Neural cell (in vitro differentiated cells): Measurements from ENCODE around the gene RHOF. TPM values are rescaled to one million over a fixed set of nuclear protein-coding genes. Genes with fewer than 3 reads are reported as not detected.

Experiments used
- H2AFZ ChIP-seq: fragments of 200-600, 300-800 bp; sonication (generic), shearing (Covaris generic); 2 replicates; pipeline ENCODE4 v1.6.0; 2014; ENCODE audit warnings: low read depth, mild to moderate bottlenecking, antibody characterized with exemption, low read length, moderate library complexity
- H3F3A ChIP-seq: fragments of 200-600 bp; shearing (Covaris generic); 2 replicates; pipeline ENCODE4 v1.6.1; 2016; ENCODE audit warnings: mild to moderate bottlenecking, moderate library complexity, mixed read lengths, antibody characterized with exemption, low read length; ENCODE audit not compliant: insufficient read depth, poor library complexity, severe bottlenecking
- H3K27ac ChIP-seq: fragments of 200-600, 300-800 bp; sonication (generic), shearing (Covaris generic); 2 replicates; pipeline ENCODE4 v1.5.1; 2014; ENCODE audit warnings: mild to moderate bottlenecking, low read length, moderate library complexity
- H3K27me3 ChIP-seq: fragments of 300-800, 200-600 bp; sonication (generic), shearing (Covaris generic); 2 replicates; pipeline ENCODE4 v1.6.0; 2014; ENCODE audit warnings: mild to moderate bottlenecking, low read depth, low read length, moderate library complexity; ENCODE audit not compliant: insufficient read depth
- H3K36me3 ChIP-seq: fragments of 300-800, 200-600 bp; sonication (generic), shearing (Covaris generic); 2 replicates; pipeline ENCODE4 v1.5.1; 2014; ENCODE audit warnings: mild to moderate bottlenecking, antibody characterized with exemption, low read length, moderate library complexity; ENCODE audit not compliant: insufficient read depth
- H3K4me2 ChIP-seq: fragments of 300-800, 200-600 bp; sonication (generic), shearing (Covaris generic); 2 replicates; pipeline ENCODE4 v1.6.0; 2014; ENCODE audit warnings: mild to moderate bottlenecking, low read length
- H3K4me3 ChIP-seq: fragments of 300-800, 200-600 bp; sonication (generic), shearing (Covaris generic); 2 replicates; pipeline ENCODE4 v1.5.1; 2014; ENCODE audit warnings: mild to moderate bottlenecking, low read length, moderate library complexity
- H3K79me2 ChIP-seq: fragments of 200-600 bp; shearing (Covaris generic); replicated peaks from 2 replicates; pipeline ENCODE4 v1.6.0; 2014; ENCODE audit warnings: mild to moderate bottlenecking, low read length, moderate library complexity; ENCODE audit not compliant: insufficient read depth
- H3K9ac ChIP-seq: fragments of 300-800, 200-600 bp; sonication (generic), shearing (Covaris generic); 2 replicates; pipeline ENCODE4 v1.6.1; 2016; ENCODE audit warnings: mild to moderate bottlenecking, low read length, mixed read lengths
- H3K9me2 ChIP-seq: fragments of 200-600 bp; shearing (Covaris generic); 2 replicates; pipeline ENCODE4 v1.6.1; 2016; ENCODE audit warnings: mild to moderate bottlenecking, low read length, mixed read lengths; ENCODE audit not compliant: insufficient read depth
- H3K9me3 ChIP-seq: fragments of 200-600, 300-800 bp; sonication (generic), shearing (Covaris generic); 2 replicates; pipeline ENCODE4 v1.6.1; 2016; ENCODE audit warnings: mild to moderate bottlenecking, mixed run types, low read length, moderate library complexity, mixed read lengths
- H4K20me1 ChIP-seq: fragments of 200-600 bp; shearing (Covaris generic); 2 replicates; pipeline ENCODE4 v1.6.1; 2016; ENCODE audit warnings: mild to moderate bottlenecking, mixed run types; ENCODE audit not compliant: insufficient read depth
- EP300 ChIP-seq: fragments of 450-650 bp; conservative IDR thresholded peaks from 2 replicates; pipeline ENCODE4 v1.6.1; 2014; ENCODE audit warnings: antibody characterized with exemption, mild to moderate bottlenecking, moderate library complexity; ENCODE audit not compliant: poor library complexity, severe bottlenecking
- EZH2 ChIP-seq: fragments of 200-600, 300-800 bp; shearing (Covaris generic), sonication (generic); IDR thresholded peaks from 2 replicates; pipeline ENCODE4 v1.6.1; 2014; ENCODE audit warnings: antibody characterized with exemption, low read length, borderline replicate concordance, mild to moderate bottlenecking; ENCODE audit not compliant: insufficient read depth, poor library complexity, severe bottlenecking
- MXI1 ChIP-seq: fragments of 450-650 bp; conservative IDR thresholded peaks from 2 replicates; pipeline ENCODE4 v1.6.1; 2014; ENCODE audit warnings: antibody characterized with exemption, mild to moderate bottlenecking; ENCODE audit not compliant: poor library complexity, severe bottlenecking
- POLR2AphosphoS5 ChIP-seq: IDR thresholded peaks from 2 replicates; pipeline ENCODE4 v1.6.1; 2012
- RAD21 ChIP-seq: fragments of 450-650 bp; conservative IDR thresholded peaks from 2 replicates; pipeline ENCODE4 v1.6.1; 2014; ENCODE audit warnings: antibody characterized with exemption, mild to moderate bottlenecking, moderate library complexity
- SMC3 ChIP-seq: fragments of 450-650 bp; conservative IDR thresholded peaks from 2 replicates; pipeline ENCODE4 v1.6.1; 2014; ENCODE audit warnings: antibody characterized with exemption, mild to moderate bottlenecking, moderate library complexity; ENCODE audit not compliant: poor library complexity
- TAF1 ChIP-seq: IDR thresholded peaks from 2 replicates; pipeline ENCODE4 v1.6.1; 2012; ENCODE audit warnings: low read depth
- polyA plus RNA-seq: library from polyadenylated mRNA; depleted of rRNA; stranded (reverse); fragments of >200 nt; gene quantifications from 2 replicates; pipeline ENCODE4 v1.2.3, GENCODE V29; 2014
- TF ChIP-seq, protein P1 (sequence below): IDR thresholded peaks from 2 replicates; pipeline ENCODE4 v1.6.1; 2012; ENCODE audit warnings: borderline replicate concordance

RHOF gene
- polyA plus RNA-seq, 1 donor from 2014 or later = 14.7 TPM

DNA sequence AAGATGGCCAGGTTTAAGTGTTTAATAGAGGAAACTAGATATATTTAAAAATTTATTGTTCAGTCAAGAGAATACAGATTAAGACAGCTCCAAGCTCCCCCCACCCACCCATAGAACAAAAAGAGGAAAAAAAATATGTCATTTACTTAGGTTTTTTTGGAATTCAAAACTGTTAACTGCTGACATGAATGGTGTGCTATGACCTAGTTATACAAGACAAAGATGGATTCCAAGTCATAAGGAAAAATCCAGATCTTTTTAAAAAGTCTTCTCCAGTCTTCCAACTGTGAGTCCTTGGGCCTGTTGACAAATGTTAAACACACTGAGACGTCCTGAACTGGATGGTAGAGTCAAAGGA lies 9.0 kb upstream of the RHOF start:
- no peaks in the 10 kb centered on the region for H3K36me3 ChIP-seq
- H3K79me2 ChIP-seq = peaks cover 73% of the 10 kb centered on the region
- no peaks in the 10 kb centered on the region for H3K27me3 ChIP-seq
- H2AFZ ChIP-seq = no peak overlapping the region
- H3F3A ChIP-seq = peaks cover 13% of the 10 kb centered on the region
- H3K9me3 ChIP-seq = no peaks in the 10 kb centered on the region
- H3K9ac ChIP-seq = peak overlapping the region; percentile 99
- no peaks in the 10 kb centered on the region for H3K9me2 ChIP-seq
- H3K4me2 ChIP-seq = peak overlapping the region; percentile 100
- H3K27ac ChIP-seq = peak overlapping the region; percentile 100
- H4K20me1 ChIP-seq = peaks cover 34% of the 10 kb centered on the region
- peak overlapping the region; percentile 77 for H3K4me3 ChIP-seq
- no peak for TF ChIP-seq RAD21
- TF ChIP-seq EP300 = no peak

- Histone ChIP-seq H3K36me3 (no peaks in the 10 kb centered on the region), H3K9me3 (no peaks in the 10 kb centered on the region), H2AFZ (no peak overlapping the region), H3K79me2 (peaks cover 73% of the 10 kb centered on the region), H3K4me2 (peak overlapping the region; percentile 100), H3K4me3 (peak overlapping the region; percentile 77), H4K20me1 (peaks cover 37% of the 10 kb centered on the region), H3F3A (peaks cover 13% of the 10 kb centered on the region), H3K27me3 (no peaks in the 10 kb centered on the region), H3K27ac (peak overlapping the region; percentile 100), H3K9me2 (no peaks in the 10 kb centered on the region), H3K9ac (peak overlapping the region; percentile 99)
- TF ChIP-seq TAF1 = peak; percentile 76
- no peak for TF ChIP-seq SMC3
- TF ChIP-seq, protein P1, sequence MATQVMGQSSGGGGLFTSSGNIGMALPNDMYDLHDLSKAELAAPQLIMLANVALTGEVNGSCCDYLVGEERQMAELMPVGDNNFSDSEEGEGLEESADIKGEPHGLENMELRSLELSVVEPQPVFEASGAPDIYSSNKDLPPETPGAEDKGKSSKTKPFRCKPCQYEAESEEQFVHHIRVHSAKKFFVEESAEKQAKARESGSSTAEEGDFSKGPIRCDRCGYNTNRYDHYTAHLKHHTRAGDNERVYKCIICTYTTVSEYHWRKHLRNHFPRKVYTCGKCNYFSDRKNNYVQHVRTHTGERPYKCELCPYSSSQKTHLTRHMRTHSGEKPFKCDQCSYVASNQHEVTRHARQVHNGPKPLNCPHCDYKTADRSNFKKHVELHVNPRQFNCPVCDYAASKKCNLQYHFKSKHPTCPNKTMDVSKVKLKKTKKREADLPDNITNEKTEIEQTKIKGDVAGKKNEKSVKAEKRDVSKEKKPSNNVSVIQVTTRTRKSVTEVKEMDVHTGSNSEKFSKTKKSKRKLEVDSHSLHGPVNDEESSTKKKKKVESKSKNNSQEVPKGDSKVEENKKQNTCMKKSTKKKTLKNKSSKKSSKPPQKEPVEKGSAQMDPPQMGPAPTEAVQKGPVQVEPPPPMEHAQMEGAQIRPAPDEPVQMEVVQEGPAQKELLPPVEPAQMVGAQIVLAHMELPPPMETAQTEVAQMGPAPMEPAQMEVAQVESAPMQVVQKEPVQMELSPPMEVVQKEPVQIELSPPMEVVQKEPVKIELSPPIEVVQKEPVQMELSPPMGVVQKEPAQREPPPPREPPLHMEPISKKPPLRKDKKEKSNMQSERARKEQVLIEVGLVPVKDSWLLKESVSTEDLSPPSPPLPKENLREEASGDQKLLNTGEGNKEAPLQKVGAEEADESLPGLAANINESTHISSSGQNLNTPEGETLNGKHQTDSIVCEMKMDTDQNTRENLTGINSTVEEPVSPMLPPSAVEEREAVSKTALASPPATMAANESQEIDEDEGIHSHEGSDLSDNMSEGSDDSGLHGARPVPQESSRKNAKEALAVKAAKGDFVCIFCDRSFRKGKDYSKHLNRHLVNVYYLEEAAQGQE = peak; percentile 77
- TF ChIP-seq POLR2AphosphoS5 = peak; percentile 74
Observed at GRCh38 chr12:121801595-121802484, 8.4 kb upstream of the RHOF start.

GRCh38 chr12:121800694-121801594 lies 7.5 kb upstream of the RHOF start:
- peaks cover 67% of the 10 kb centered on the region for H3K79me2 ChIP-seq

More at GRCh38 chr12:121800694-121801594, 7.5 kb upstream of the RHOF start:
- H2AFZ ChIP-seq = no peak overlapping the region
- H3K9me3 ChIP-seq = no peaks in the 10 kb centered on the region
- H3K9me2 ChIP-seq = no peaks in the 10 kb centered on the region
- peak overlapping the region; percentile 100 for H3K27ac ChIP-seq
- no peaks in the 10 kb centered on the region for H3K27me3 ChIP-seq
- H3K4me3 ChIP-seq = peak overlapping the region; percentile 77
- TF ChIP-seq EZH2 (no peak), RAD21 (no peak), POLR2AphosphoS5 (peak; percentile 31), TAF1 (peak; percentile 79), EP300 (no peak), MXI1 (peak; percentile 20)
- TF ChIP-seq, protein P1 = peak; percentile 68
- peak overlapping the region; percentile 100 for H3K4me2 ChIP-seq
- H3K36me3 ChIP-seq = no peaks in the 10 kb centered on the region
- peak overlapping the region; percentile 99 for H3K9ac ChIP-seq
- H4K20me1 ChIP-seq = peaks cover 35% of the 10 kb centered on the region
- H3F3A ChIP-seq = peaks cover 13% of the 10 kb centered on the region
